Astrocyte (in vitro differentiated cells and primary cell): ENCODE results near the gene RNF5. TPM values are rescaled to one million over a fixed set of nuclear protein-coding genes. Genes with fewer than 3 reads are reported as not detected.
A peak's percentile ranks its signal among the peaks of the same experiment; 100 is the strongest.

Experiments used
- DNase-seq: peaks from one replicate; pipeline ENCODE4 v3.0.0-alpha.2; 2010; ENCODE audit warnings: low read depth
- FAIRE-seq: peaks from 2 replicates; lab custom pipeline; 2011; peaks lifted over from hg19 to GRCh38; lab: Jason Lieb, UNC
- H2AFZ ChIP-seq: 2 replicates; pipeline ENCODE4 v1.6.0; 2012; ENCODE audit warnings: low read depth, low read length, inconsistent platforms
- H3K27ac ChIP-seq: 2 replicates; pipeline ENCODE4 v1.5.1; 2011; ENCODE audit warnings: low read depth, low read length, inconsistent platforms
- H3K27me3 ChIP-seq: 2 replicates; pipeline ENCODE4 v1.6.0; 2011; ENCODE audit warnings: low read length, inconsistent platforms; ENCODE audit not compliant: insufficient read depth
- H3K36me3 ChIP-seq: 2 replicates; pipeline ENCODE4 v1.5.1; 2011; ENCODE audit warnings: low read length, inconsistent platforms; ENCODE audit not compliant: insufficient read depth
- H3K4me1 ChIP-seq: 2 replicates; pipeline ENCODE4 v1.5.1; 2011; ENCODE audit warnings: low read length, inconsistent platforms; ENCODE audit not compliant: insufficient read depth
- H3K4me2 ChIP-seq: 2 replicates; pipeline ENCODE4 v1.6.0; 2012; ENCODE audit warnings: low read length, inconsistent platforms
- H3K4me3 ChIP-seq: 2 replicates; pipeline ENCODE4 v1.5.1; 2011; ENCODE audit warnings: low read depth, mild to moderate bottlenecking, low read length, inconsistent platforms; ENCODE audit not compliant: insufficient read depth
- H3K79me2 ChIP-seq: 2 replicates; pipeline ENCODE4 v1.6.0; 2012; ENCODE audit warnings: mild to moderate bottlenecking, low read length, inconsistent platforms; ENCODE audit not compliant: insufficient read depth
- H3K9ac ChIP-seq: 2 replicates; pipeline ENCODE4 v1.6.0; 2012; ENCODE audit warnings: mild to moderate bottlenecking, low read length, inconsistent platforms
- H3K9me3 ChIP-seq: 2 replicates; pipeline ENCODE4 v1.5.1; 2012; ENCODE audit warnings: low read depth, mild to moderate bottlenecking, low read length, inconsistent platforms; ENCODE audit not compliant: insufficient read depth
- H4K20me1 ChIP-seq: 2 replicates; pipeline ENCODE4 v1.6.0; 2012; ENCODE audit warnings: low read length, inconsistent platforms; ENCODE audit not compliant: insufficient read depth
- H3K27ac Mint-ChIP-seq: one replicate; pipeline ENCODE4 v1.8.0; 2021; ENCODE audit warnings: mild to moderate bottlenecking, mixed read lengths; ENCODE audit not compliant: unreplicated experiment
- H3K27me3 Mint-ChIP-seq: one replicate; pipeline ENCODE4 v1.8.0; 2021; ENCODE audit warnings: low read depth, mixed read lengths; ENCODE audit not compliant: unreplicated experiment
- H3K36me3 Mint-ChIP-seq: one replicate; pipeline ENCODE4 v1.8.0; 2021; ENCODE audit warnings: low read depth, mixed read lengths; ENCODE audit not compliant: unreplicated experiment
- H3K4me1 Mint-ChIP-seq: one replicate; pipeline ENCODE4 v1.8.0; 2021; ENCODE audit warnings: low read depth, mixed read lengths; ENCODE audit not compliant: unreplicated experiment
- H3K4me3 Mint-ChIP-seq: one replicate; pipeline ENCODE4 v1.8.0; 2021; ENCODE audit warnings: mild to moderate bottlenecking, moderate library complexity, mixed read lengths; ENCODE audit not compliant: unreplicated experiment
- H3K9me3 Mint-ChIP-seq: one replicate; pipeline ENCODE4 v1.8.0; 2021; ENCODE audit warnings: mild to moderate bottlenecking, mixed read lengths; ENCODE audit not compliant: unreplicated experiment
- CTCF ChIP-seq: IDR thresholded peaks from 2 replicates; pipeline ENCODE4 v1.5.1; 2011; ENCODE audit warnings: low read depth, mild to moderate bottlenecking, inconsistent platforms, low read length, moderate library complexity; ENCODE audit not compliant: insufficient read depth
- EZH2 ChIP-seq: IDR thresholded peaks from 2 replicates; pipeline ENCODE4 v1.6.1; 2012; ENCODE audit warnings: mild to moderate bottlenecking, low read length, inconsistent platforms; ENCODE audit not compliant: insufficient read depth
- total RNA-seq: library from RNA; stranded (reverse); gene quantifications from 2 replicates; pipeline ENCODE4 v1.2.1, GENCODE V29; 2021

RNF5 gene
- total RNA-seq, 1 donor from 2014 or later = 59.0 TPM

GRCh38 chr6:32164295-32164694 lies 13.9 kb upstream of the RNF5 start, which contains the start of gene EGFL8:
TSS of gene EGFL8 (plus strand) at chr6:32164595. CDS start at chr6:32166166, 1,571 bp downstream.
- TF ChIP-seq EZH2 (no peak), CTCF (no peak)
- H2AFZ ChIP-seq = no peak within 1 kb of the TSS
- Mint-ChIP-seq H3K4me3 (peak within 1 kb of the TSS; percentile 30), H3K27me3 (no peaks in the 10 kb centered on the region), H3K4me1 (peaks cover 13% of the 10 kb centered on the region), H3K27ac (no peak within 1 kb of the TSS), H3K36me3 (peaks cover 25% of the 10 kb centered on the region), H3K9me3 (peaks cover 2% of the 10 kb centered on the region)
- no peaks in the 10 kb centered on the region for H3K79me2 ChIP-seq
- no peak within 1 kb of the TSS for H3K4me3 ChIP-seq
- H4K20me1 ChIP-seq = peaks cover 4% of the 10 kb centered on the region
- peaks cover 4% of the 10 kb centered on the region for H3K4me1 ChIP-seq
- H3K27me3 ChIP-seq = no peaks in the 10 kb centered on the region
- H3K9ac ChIP-seq = no peak within 1 kb of the TSS
- H3K9me3 ChIP-seq = no peaks in the 10 kb centered on the region
- H3K4me2 ChIP-seq = no peak within 1 kb of the TSS
- no peak for FAIRE-seq
- no peak for DNase-seq
- no peak within 1 kb of the TSS for H3K27ac ChIP-seq
- no peaks in the 10 kb centered on the region for H3K36me3 ChIP-seq

GRCh38 chr6:32166411-32167061 lies 11.7 kb upstream of the RNF5 start:
- Histone ChIP-seq H3K4me1 (peaks cover 13% of the 10 kb centered on the region), H3K9me3 (no peaks in the 10 kb centered on the region), H3K9ac (no peak overlapping the region), H3K27ac (no peak overlapping the region), H3K36me3 (peaks cover 12% of the 10 kb centered on the region), H3K4me3 (no peak overlapping the region), H3K79me2 (peaks cover 4% of the 10 kb centered on the region), H3K4me2 (no peak overlapping the region), H2AFZ (no peak overlapping the region), H3K27me3 (no peaks in the 10 kb centered on the region), H4K20me1 (peaks cover 10% of the 10 kb centered on the region)
- DNase-seq (no peak), FAIRE-seq (no peak)
- TF ChIP-seq EZH2 (no peak), CTCF (no peak)
- no peak overlapping the region for H3K4me3 Mint-ChIP-seq
- H3K27me3 Mint-ChIP-seq = no peaks in the 10 kb centered on the region
- H3K9me3 Mint-ChIP-seq = peaks cover 2% of the 10 kb centered on the region
- no peak overlapping the region for H3K27ac Mint-ChIP-seq
- peaks cover 13% of the 10 kb centered on the region for H3K4me1 Mint-ChIP-seq
- peaks cover 35% of the 10 kb centered on the region for H3K36me3 Mint-ChIP-seq

DNA sequence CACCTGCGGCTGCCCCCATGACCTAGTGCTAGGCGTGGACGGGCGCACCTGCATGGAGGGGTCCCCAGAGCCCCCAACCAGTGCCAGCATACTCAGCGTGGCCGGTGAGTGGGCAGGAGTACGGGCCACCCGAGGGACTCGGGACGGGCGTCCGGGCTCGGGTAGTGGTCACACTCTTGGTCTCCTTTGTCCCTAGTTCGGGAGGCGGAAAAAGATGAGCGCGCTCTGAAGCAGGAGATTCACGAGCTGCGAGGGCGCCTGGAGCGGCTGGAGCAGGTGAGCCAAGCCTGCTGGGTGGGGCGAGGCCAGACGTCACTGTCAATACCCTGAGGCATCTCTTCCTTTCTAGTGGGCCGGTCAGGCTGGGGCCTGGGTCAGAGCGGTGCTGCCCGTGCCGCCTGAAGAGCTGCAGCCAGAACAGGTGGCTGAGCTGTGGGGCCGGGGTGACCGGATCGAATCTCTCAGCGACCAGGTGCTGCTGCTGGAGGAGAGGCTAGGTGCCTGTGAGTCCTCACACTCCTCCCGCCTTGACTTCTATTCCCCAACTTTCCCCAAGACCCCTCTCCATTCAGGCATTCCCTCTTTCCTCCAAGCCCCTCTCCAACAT lies 10.9 kb upstream of the RNF5 start:
- Mint-ChIP-seq H3K4me3 (no peak overlapping the region), H3K36me3 (peaks cover 37% of the 10 kb centered on the region), H3K9me3 (peaks cover 2% of the 10 kb centered on the region), H3K27ac (no peak overlapping the region), H3K27me3 (no peaks in the 10 kb centered on the region), H3K4me1 (peaks cover 13% of the 10 kb centered on the region)
- no peaks in the 10 kb centered on the region for H3K27me3 ChIP-seq
- no peak overlapping the region for H3K4me2 ChIP-seq
- no peak overlapping the region for H2AFZ ChIP-seq
- H3K4me1 ChIP-seq = peaks cover 13% of the 10 kb centered on the region
- FAIRE-seq (no peak), DNase-seq (no peak)
- H3K36me3 ChIP-seq = peaks cover 12% of the 10 kb centered on the region
- peaks cover 4% of the 10 kb centered on the region for H3K79me2 ChIP-seq
- no peak overlapping the region for H3K9ac ChIP-seq
- H3K9me3 ChIP-seq = no peaks in the 10 kb centered on the region
- no peak overlapping the region for H3K4me3 ChIP-seq
- TF ChIP-seq CTCF = no peak
- TF ChIP-seq EZH2 = no peak
- no peak overlapping the region for H3K27ac ChIP-seq
- H4K20me1 ChIP-seq = peaks cover 12% of the 10 kb centered on the region
